GM12878 (cell line): ENCODE data around the gene IFITM1. TPM values are rescaled to one million over a fixed set of nuclear protein-coding genes. Genes with fewer than 3 reads are reported as not detected.

Experiments used
- ATAC-seq: fragments of 200-7000 bp; cut with Tn5 transposase; 3 replicates; pipeline ENCODE4 v1.9.1; 2020; ENCODE audit warnings: mild to moderate bottlenecking, moderate library complexity
- BruUV-seq: library from RNA; stranded (reverse); fragments of 400-500 nt; replicated peaks from 2 replicates; lab custom pipeline; 2021; lab: Mats Ljungman, UMichigan
- CTCF ChIA-PET: fragments of 300-600 bp; sonication (Branson Sonifier 250); formaldehyde crosslinking; extraction: SDS; loops from one replicate; lab custom pipeline; 2021; ENCODE audit warnings: inconsistent platforms; lab: Yijun Ruan, JAX
- POLR2A ChIA-PET: fragments of 350-600 bp; formaldehyde crosslinking; extraction: SDS; loops from one replicate; lab custom pipeline; 2021; ENCODE audit warnings: inconsistent platforms; lab: Charles Lee
- RAD21 ChIA-PET: fragments of 300-600 bp; sonication (Branson Sonifier 250); formaldehyde crosslinking; loops from one replicate; lab custom pipeline; 2023; ENCODE audit warnings: antibody characterized with exemption; ENCODE audit not compliant: unreplicated experiment; lab: Charles Lee
- SMC1A ChIA-PET: fragments of 300-600 bp; sonication (Branson Sonifier 250); formaldehyde crosslinking; loops from one replicate; lab custom pipeline; 2023; ENCODE audit not compliant: unreplicated experiment, uncharacterized antibody; lab: Charles Lee
- DNase-seq: peaks from one replicate; pipeline ENCODE4 v3.0.0-alpha.2; 2011; ENCODE audit warnings: low read depth, low spot score
- FAIRE-seq: peaks from 3 replicates; lab custom pipeline; 2011; peaks lifted over from hg19 to GRCh38; lab: Jason Lieb, UNC
- H2AFZ ChIP-seq: 2 replicates; pipeline ENCODE4 v1.6.0; 2011; ENCODE audit warnings: low read depth, low read length, control low read depth; ENCODE audit not compliant: control insufficient read depth
- H3K27ac ChIP-seq: 2 replicates; pipeline ENCODE4 v1.5.1; 2011; ENCODE audit warnings: control low read depth; ENCODE audit not compliant: control insufficient read depth, insufficient read depth
- H3K27me3 ChIP-seq, 2 experiments: replicated peaks in 1 of 2; 2 replicates each; pipeline versions ENCODE4 v1.6.0 to v1.6.1; 2011; ENCODE audit warnings: low read length in 1 of 2; ENCODE audit not compliant: control insufficient read depth in 2 of 2, insufficient read depth in 2 of 2
- H3K36me3 ChIP-seq, 2 experiments: 2 replicates each; pipeline ENCODE4 v1.5.1; 2011; ENCODE audit warnings: low read length in 1 of 2; ENCODE audit not compliant: control insufficient read depth in 2 of 2, insufficient read depth in 2 of 2
- H3K4me1 ChIP-seq: 2 replicates; pipeline ENCODE4 v1.6.1; 2011; ENCODE audit warnings: mild to moderate bottlenecking, low read length, moderate library complexity, mixed read lengths; ENCODE audit not compliant: control insufficient read depth, insufficient read depth
- H3K4me2 ChIP-seq: 2 replicates; pipeline ENCODE4 v1.6.0; 2011; ENCODE audit warnings: control low read depth; ENCODE audit not compliant: control insufficient read depth, insufficient read depth
- H3K4me3 ChIP-seq: fragments of 200-600 bp; sonication (generic); 2 replicates; pipeline ENCODE4 v1.5.1; 2016
- H3K79me2 ChIP-seq: 2 replicates; pipeline ENCODE4 v1.6.0; 2011; ENCODE audit warnings: low read length; ENCODE audit not compliant: control insufficient read depth, insufficient read depth
- H3K9ac ChIP-seq: 2 replicates; pipeline ENCODE4 v1.8.0; 2011; ENCODE audit warnings: low read length, control low read depth, mixed read lengths; ENCODE audit not compliant: control insufficient read depth, insufficient read depth
- H3K9me3 ChIP-seq: replicated peaks from 3 replicates; pipeline ENCODE4 v1.5.1; 2011; ENCODE audit warnings: mild to moderate bottlenecking, low read length; ENCODE audit not compliant: control insufficient read depth, insufficient read depth
- H4K20me1 ChIP-seq: 2 replicates; pipeline ENCODE4 v1.6.0; 2011; ENCODE audit not compliant: control insufficient read depth, insufficient read depth
- BMI1 ChIP-seq: fragments of 450-650 bp; IDR thresholded peaks from 2 replicates; pipeline ENCODE4 v1.6.1; 2016; ENCODE audit warnings: mild to moderate bottlenecking, moderate library complexity, borderline replicate concordance
- E2F8 ChIP-seq: fragments of 450-650 bp; IDR thresholded peaks from 2 replicates; pipeline ENCODE4 v1.6.1; 2018; ENCODE audit warnings: mild to moderate bottlenecking, low read depth, moderate library complexity; ENCODE audit not compliant: partially characterized antibody
- GATAD2B ChIP-seq: fragments of 450-650 bp; conservative IDR thresholded peaks from 2 replicates; pipeline ENCODE4 v1.6.1; 2017; ENCODE audit warnings: low read depth, mild to moderate bottlenecking, moderate library complexity
- HCFC1 ChIP-seq: fragments of 150-350 bp; IDR thresholded peaks from 2 replicates; pipeline ENCODE4 v1.6.1; 2014; ENCODE audit warnings: low read length
- KAT2A ChIP-seq: conservative IDR thresholded peaks from 2 replicates; pipeline ENCODE4 v1.6.1; 2011; ENCODE audit warnings: low read depth, low read length; ENCODE audit not compliant: control insufficient read depth
- KLF5 ChIP-seq: fragments of 450-650 bp; IDR thresholded peaks from 2 replicates; pipeline ENCODE4 v1.6.1; 2014; ENCODE audit warnings: mild to moderate bottlenecking; ENCODE audit not compliant: partially characterized antibody
- MTA2 ChIP-seq: fragments of 450-650 bp; IDR thresholded peaks from 2 replicates; pipeline ENCODE4 v1.6.1; 2016; ENCODE audit warnings: low read depth, mild to moderate bottlenecking, moderate library complexity
- PRDM15 ChIP-seq: fragments of 450-650 bp; formaldehyde crosslinking; IDR thresholded peaks from 2 replicates; pipeline ENCODE4 v1.4.0; 2020; ENCODE audit warnings: mild to moderate bottlenecking, moderate library complexity
- RAD21 ChIP-seq: IDR thresholded peaks from 2 replicates; pipeline ENCODE4 v1.6.1; 2011; ENCODE audit warnings: mild to moderate bottlenecking, low read depth, low read length, moderate library complexity; ENCODE audit not compliant: insufficient read depth
- RELB ChIP-seq: fragments of 450-650 bp; IDR thresholded peaks from 2 replicates; pipeline ENCODE4 v1.6.1; 2017; ENCODE audit warnings: low read depth, mild to moderate bottlenecking, moderate library complexity
- TCF7 ChIP-seq: IDR thresholded peaks from 2 replicates; pipeline ENCODE4 v1.6.1; 2014; ENCODE audit warnings: antibody characterized with exemption, borderline replicate concordance
- ZSCAN29 ChIP-seq: fragments of 450-650 bp; IDR thresholded peaks from 2 replicates; pipeline ENCODE4 v1.6.1; 2017; ENCODE audit warnings: mild to moderate bottlenecking, moderate library complexity
- WGBS: methylation state at CpG from one replicate; pipeline ENCODE4 v1.1.6; 2016; ENCODE audit warnings: low lambda C conversion rate; ENCODE audit not compliant: insufficient replicate concordance, insufficient coverage; ENCODE audit errors: missing lambda C conversion rate; 5-methylcytosine and 5-hydroxymethylcytosine counted together
- in situ Hi-C: fragments of 300-500 bp; cut with MboI; formaldehyde crosslinking; loops from 9 replicates; pipeline ENCODE4 v1.14.3; 2018; ENCODE audit warnings: mixed read lengths
- intact Hi-C: fragments of 100-400 bp; cut with micrococcal nuclease; formaldehyde crosslinking; loops from one replicate; pipeline ENCODE4 v1.14.2; 2022; ENCODE audit not compliant: unreplicated experiment
- polyA plus RNA-seq, 11 experiments: library from polyadenylated mRNA; depleted of rRNA in 4 of 11; unstranded in 6 of 11; stranded (reverse) in 5 of 11; fragments of >200 nt; fragmentation: Nextera tagmentation in 4 of 11; fragmentation: Illumina TruSeq in 1 of 11; extraction: Ambion mirVana in 4 of 11; extraction: Trizol in 1 of 11; gene quantifications; 1 replicate in 1 of 11; 2 replicates in 10 of 11; pipeline versions ENCODE4 v1.2.1 to v1.2.3, GENCODE V29; 2011 to 2016; ENCODE audit warnings: inconsistent platforms in 2 of 11, missing spikeins in 2 of 11, low read depth in 1 of 11
- total RNA-seq, 4 experiments: library from RNA; depleted of rRNA in 3 of 4; stranded (reverse); fragments of >200 nt in 3 of 4; fragmentation: Illumina TruSeq in 1 of 4; extraction: Trizol in 1 of 4; gene quantifications; 2 replicates each; pipeline versions ENCODE4 v1.2.1 to v1.2.3, GENCODE V29; 2013 to 2021

IFITM1 gene
- total and polyA plus RNA-seq, 10 of the 15 experiments (the other 5 are each of a cell fraction or from before 2014, with no cell fraction given): 396 to 2,788 (median 607) TPM

GRCh38 chr11:292211-293121 lies 21.4 kb upstream of the IFITM1 start:
- RAD21 ChIA-PET: no interaction called here
- no peak overlapping the region for H3K9ac ChIP-seq
- H3K27me3 ChIP-seq: peaks cover 1 to 2% of the 10 kb centered on the region in 2 experiments; a peak in 3 of 4 replicates
- no peak overlapping the region for H3K4me2 ChIP-seq
- 83% methylated on average over 29 of the region's 29 CpGs for WGBS
- in situ Hi-C loops (no loop called here), intact Hi-C loops (no loop called here)
- no peak for DNase-seq
- H2AFZ ChIP-seq: no peak overlapping the region
- peaks cover 8% of the 10 kb centered on the region; the same call in 1 of the 2 replicates for H3K4me1 ChIP-seq
- no peaks in the 10 kb centered on the region for H4K20me1 ChIP-seq
- no peak for FAIRE-seq
- H3K4me3 ChIP-seq: no peak overlapping the region
- H3K36me3 ChIP-seq: no peaks in the 10 kb centered on the region
- SMC1A ChIA-PET: no interaction called here
- ATAC-seq: no peak
- no TSS peak for BruUV-seq
- H3K79me2 ChIP-seq: no peaks in the 10 kb centered on the region
- H3K9me3 ChIP-seq: no peaks in the 10 kb centered on the region
- POLR2A ChIA-PET: no interaction called here
- CTCF ChIA-PET: no interaction called here
- H3K27ac ChIP-seq: no peak overlapping the region
- TF ChIP-seq ZSCAN29 (no peak), PRDM15 (CRISPR knock-in tag) (no peak), GATAD2B (no peak), KLF5 (no peak), E2F8 (no peak), BMI1 (no peak), RAD21 (no peak), RELB (no peak), KAT2A (no peak), MTA2 (no peak), TCF7 (no peak), HCFC1 (no peak)
